Activated CD4-positive, alpha-beta T cell treated with anti-CD3 and anti-CD28 coated beads for 1 hour (primary cell): ENCODE measurements around the gene SRRD.
"Not testable (repeated sequence)": the region's sequence is repeated elsewhere in the genome, so short reads cannot be mapped to it uniquely, and the experiment has no call there.

Experiments
- DNase-seq: peaks from one replicate; pipeline ENCODE4 v3.0.0-alpha.2; 2020

The SRRD gene

DNA sequence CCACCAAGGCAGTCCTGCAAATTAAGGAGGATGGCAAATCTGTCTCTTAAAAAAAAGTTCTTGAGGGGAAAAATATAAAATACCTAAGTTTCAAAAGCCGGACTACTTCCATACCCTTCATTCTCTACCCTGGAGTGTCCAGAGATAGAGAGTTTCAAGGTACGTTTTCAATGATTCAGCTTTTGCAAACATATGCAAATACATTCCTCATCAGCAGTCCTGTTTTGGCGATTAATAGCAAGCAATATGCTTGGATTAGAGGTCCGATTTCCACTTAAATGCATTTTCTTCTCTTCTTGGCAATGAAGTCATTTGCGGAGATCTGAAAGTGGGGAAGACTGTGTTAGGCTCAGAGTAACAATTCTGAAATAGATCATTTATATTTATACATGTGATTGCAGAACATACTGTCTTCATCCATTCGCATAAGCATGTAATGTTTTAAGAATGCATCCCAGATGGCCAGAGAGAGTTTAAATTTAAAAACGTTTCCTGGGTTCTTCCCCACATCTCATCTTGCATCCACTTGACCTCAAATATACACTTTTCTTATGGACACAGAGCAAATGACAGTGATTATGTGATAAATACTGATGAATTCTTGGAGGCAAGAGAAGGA, 42.4 kb downstream of the SRRD start:
- no peak for DNase-seq

DNA sequence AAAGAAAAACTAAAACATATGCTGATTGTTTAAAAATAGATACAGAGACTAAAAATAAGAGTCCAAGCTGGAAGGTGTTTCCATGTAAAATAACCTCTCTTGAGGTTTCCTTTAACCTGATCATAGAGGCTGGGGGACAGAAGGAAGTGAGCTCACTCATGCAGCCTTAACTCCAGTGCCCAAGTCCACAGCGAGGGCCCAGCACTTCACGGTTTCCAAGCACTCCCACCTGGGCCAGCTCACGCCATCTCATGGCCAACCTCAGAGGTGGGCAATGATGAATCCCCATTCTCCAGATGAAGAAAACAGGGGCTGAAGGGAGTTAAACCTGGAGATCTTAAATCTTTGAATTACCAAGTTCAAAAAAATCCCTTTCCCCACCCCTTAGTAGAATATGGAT, 43.5 kb downstream of the SRRD start:
- DNase-seq = no peak

DNA sequence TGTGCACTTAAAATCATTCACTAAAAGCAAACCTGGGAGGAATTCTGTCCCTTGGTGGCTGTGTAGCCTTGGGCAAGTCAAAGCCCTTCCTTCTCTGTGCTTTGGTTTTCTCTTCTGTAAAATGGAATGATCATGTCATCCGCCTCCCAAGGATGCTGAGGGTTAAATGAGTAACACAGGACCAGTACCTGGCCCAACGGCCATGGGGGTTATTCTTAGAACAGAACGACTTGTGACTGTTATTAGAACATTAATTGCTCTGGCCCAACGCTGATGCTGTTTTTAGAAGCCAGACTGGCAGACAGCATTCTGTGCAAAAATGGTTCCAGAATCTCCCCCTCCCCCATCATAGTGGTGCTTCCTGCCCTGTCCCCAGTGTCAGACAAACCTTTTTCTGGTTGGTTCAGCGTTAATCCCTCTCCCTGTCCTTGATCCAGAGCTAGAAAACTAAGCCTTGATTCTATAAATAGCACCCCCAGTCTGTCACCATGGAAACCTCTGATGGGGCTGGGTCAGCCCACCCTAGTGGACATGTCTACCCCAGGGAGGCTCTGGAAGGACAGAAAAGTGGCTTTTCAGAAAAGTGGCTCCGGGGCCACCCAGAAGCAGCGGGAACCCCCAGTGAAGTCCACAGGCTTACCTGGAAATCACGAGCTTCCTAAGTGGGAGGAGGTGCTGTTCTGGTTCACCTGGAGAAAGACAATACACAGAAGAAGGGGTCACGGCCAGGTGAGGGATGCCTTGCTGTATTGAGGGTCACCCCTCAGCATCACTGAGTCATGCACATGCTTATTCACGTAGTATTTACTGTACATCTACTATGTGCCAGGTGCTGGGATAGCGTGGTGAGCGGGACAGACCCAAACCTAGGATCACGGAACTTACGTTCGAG, 44.1 kb downstream of the SRRD start:
- DNase-seq = no peak

DNA sequence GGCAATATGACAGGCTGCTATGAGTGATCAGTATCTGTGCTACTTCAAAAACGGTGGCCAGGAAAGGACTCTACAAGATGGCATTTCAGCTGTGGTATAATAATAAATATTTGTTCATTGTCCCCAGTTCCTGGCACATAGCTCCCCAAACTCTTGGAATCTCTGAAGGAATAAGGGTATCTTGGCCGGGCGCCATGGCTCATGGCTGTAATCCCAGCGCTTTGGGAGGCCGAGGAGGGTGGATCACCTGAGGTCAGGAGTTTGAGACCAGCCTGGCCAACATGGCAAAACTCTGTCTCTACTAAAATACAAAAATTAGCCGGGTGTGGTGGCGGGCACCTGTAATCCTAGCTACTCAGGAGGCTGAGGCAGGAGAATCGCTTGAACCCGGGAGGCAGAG, 44.8 kb downstream of the SRRD start:
- DNase-seq = not testable (repeated sequence)

DNA sequence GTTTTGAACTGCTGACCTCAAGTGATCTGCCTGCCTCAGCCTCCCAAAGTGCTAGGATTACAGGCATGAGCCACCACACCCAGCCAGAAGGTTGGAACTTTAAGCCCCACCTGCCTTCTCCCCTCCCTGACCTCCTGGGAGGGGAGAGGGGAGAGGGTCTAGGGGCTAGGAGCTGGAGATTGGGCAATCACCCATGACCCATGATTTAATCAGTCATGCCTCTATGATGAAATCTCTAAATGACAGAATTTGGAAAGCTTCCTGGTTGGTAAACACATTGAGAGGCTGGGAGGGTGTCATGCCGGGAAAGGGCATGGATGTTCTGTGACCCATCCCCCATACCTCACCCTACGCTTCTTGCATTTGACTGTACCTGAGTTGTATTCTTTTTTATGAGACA, 45.7 kb downstream of the SRRD start:
- no peak for DNase-seq

DNA sequence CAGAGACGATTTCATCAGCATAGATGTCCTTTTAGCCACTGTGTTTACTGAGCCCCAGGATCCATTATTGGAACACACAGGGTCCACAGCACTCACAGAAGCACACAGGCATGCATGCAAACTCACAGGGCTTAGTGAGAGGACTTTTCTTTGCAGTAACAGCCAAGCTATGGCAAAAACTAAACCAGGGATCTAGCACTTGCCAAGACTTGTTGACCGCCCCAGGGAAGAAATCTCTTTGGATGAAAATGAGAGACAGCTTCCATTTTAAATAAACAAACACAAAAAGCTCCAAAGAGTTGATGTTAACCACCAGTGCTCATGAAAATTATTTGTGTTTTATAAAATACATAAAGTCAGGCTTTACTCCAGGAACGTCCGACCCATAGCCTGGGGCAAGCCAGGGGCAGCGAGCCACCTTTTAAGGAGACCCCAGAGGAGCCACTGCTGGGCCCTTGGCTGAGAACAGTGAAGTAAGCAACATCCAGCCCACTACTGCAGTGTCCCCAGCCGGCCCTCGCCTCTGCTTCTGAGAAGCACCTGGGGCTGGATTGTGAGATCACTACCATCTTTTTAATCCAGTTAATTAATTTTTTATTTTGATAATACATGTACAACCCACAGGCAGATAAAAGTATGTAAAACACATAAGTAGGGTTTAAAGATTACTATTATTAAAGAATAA, 50.6 kb downstream of the SRRD start:
- DNase-seq = no peak

DNA sequence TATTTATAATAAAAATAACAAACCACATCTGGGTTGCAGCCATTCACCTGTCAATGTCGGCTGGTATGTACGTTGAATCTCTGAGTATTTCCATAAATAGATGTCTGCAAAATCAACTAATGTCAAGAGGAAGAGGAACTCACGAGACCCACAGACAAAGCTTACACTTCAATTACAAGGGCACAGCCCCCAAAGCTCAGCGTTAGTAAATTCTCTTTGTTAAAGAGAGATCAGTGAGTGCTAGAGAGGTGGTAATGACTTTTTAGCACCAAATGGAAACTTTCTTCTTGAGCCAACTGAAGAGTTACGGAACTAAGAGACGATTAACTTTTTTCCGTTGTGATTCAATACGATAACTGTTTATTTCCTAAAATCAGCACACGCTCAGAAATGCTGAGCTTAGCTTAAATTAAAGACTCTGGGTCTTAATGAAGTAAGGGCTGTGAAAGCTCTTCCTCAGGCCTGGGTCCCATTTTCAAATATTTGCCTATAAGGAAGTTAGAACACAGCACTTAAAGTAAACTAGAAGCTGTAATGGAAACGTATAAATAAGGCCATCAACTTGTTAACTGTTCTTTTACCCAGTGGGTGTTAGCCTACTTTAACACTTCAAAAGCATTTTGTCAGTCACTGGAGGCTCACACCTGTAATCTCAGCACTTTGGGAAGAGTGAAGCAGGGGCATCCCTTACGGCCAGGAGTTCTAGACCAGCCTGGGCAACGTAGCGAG, 51.4 kb downstream of the SRRD start:
- no peak for DNase-seq

DNA sequence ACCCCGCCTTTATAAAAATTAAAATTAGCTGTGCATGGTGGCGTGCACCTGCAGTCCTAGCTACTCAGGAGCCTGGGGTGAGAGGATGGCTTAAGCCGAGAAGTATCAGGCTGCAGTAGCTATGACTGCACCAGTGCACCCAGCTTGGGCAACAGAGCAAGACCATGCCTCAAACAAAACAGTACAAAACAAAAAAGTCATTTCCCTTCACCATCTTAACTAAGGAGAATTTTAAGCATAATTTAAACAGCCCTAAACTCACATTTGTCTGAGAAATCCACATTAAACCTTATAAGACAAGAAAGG, 51.9 kb downstream of the SRRD start:
- no peak for DNase-seq

DNA sequence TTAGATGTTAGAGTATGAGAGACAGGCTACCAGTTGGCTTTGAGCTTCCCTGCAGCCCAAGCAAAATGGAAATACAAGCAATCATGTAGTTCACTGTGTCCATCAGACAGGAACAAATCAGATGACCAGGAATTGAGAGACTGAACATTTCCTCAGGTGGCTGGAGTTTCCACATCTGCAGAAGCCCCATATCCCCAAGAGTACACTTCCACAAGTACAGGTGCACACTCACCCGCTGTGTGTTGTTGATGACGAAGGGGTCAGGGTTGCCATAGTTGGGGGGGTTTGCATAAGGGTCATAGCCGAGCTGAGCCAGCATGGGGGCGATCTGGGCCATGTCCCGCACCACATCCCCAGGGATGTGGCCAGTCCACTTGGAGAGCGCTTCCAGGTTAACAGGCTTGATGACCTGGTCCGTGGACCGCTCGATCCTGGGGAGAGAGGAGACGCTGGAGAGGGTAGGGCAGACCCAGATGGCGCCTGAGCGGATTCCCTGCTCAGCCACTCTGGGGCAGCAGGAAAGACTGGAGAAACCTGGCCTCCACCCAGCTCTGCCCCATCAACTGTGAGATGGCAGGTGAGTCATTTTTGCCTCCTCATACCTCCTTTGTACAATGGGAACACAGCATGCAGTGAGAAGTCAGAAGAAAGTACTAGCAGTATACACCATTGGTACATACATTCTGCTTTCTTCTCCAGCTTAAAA, 52.5 kb downstream of the SRRD start:
- no peak for DNase-seq

DNA sequence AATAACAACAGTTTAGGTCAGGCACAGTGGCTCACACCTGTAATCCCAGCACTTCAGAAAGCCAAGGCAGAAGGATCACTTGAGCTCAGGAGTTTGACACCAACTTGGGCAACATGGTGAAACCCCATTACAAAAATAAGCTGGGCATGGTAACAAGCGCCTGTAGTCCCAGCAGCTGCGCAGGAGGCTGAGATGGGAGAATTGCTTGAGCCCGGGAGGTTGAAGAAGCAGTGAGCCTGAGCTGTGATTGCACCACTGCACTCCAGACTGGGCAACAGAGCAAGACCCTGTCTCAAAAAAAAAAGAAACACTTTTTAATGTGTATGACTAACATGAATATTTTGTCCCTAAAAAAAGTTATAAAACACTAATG, 53.1 kb downstream of the SRRD start:
- DNase-seq = no peak

DNA sequence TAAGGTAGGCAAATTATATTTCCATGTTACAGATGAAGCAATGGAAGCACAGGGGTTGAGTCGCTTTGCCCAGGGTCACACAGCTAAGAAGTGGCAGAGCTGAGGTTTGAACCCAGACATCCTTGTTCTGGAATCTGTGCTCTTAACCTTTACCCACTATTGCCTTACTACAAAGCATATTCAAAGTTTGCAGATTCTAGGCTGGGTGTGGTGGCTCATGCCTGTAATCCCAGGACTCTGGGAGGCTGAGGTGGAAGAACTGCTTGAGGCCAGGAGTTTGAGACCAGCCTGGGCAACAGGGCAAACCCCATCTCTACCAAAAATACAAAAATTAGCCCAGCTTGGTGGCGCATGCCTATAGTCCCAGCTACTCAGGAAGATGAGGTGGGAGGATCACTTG, 56.4 kb downstream of the SRRD start:
- DNase-seq = no peak

DNA sequence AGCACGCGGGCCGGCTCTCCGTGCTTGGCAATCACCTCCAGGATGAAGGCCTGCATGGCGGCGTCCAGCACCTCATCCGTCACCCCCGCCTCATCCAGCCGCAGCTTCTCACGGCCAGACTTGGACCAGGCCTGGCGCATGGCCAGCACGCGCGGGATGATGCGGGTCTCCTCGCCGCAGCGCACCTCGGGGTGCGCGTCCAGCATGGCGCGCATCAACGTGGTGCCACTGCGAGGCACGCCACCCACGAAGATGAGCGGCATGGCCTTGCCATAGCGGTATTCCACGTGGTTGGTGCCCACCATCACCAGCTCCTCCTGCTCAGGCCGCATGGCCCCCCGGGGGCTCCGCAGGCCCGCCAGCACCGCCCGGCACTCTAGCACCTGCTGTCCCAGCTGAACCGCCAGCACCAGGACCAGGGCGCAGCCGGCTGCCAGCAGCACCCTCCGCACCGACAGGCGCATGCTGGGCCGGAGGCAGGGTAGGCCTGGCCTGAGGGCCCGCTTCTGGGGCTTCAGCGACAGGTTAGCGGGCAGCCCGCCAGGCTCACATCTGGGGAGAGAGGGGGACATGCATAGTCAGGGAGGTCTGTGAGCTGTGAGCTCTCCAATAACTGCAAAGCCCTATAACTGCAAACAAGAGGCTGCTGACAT, 57.6 kb downstream of the SRRD start:
- no peak for DNase-seq

DNA sequence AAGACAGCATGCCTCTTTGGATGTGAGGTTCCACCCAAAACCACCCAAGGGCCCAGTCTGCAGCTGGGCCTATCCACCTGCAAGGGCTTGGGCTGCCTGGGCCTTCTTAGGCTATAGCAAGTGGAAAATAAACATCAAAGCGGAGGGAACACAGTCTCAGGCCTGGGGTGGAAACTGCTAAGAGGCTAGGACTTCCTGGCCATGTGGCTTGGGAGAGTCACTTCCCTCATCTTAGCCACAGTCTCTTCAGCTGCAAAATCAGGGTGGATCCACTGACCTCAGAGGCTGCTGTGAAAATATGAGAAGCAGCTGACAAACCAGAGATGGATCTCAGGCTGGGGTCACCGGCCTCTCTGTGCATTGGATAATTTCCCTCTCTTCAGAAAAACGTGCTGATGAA, 59.2 kb downstream of the SRRD start:
- DNase-seq = no peak
